Gastroesophageal sphincter (tissue), 3 donors: ENCODE measurements around the gene GRK4.

Experiments used
- CTCF ChIP-seq, 4 experiments: fragments of 200-600 bp in 2 of 4; fragments of 450-650 bp in 2 of 4; sonication (generic) in 1 of 4; IDR thresholded peaks; one replicate each; pipeline ENCODE4 v1.5.1; 2017 to 2019; ENCODE audit warnings: antibody characterized with exemption in 4 of 4, mild to moderate bottlenecking in 2 of 4, moderate library complexity in 2 of 4
- POLR2A ChIP-seq, 2 donors: fragments of 450-650 bp; IDR thresholded peaks; one replicate each; pipeline ENCODE4 v1.6.1; 2017; ENCODE audit warnings: antibody characterized with exemption in 2 of 2, mild to moderate bottlenecking in 2 of 2, moderate library complexity in 1 of 2
- POLR2AphosphoS5 ChIP-seq: sonication (generic); formaldehyde crosslinking; IDR thresholded peaks from one replicate; pipeline ENCODE4 v1.6.1; 2017; ENCODE audit warnings: antibody characterized with exemption

GRCh38 chr4:3021127-3021526 is 57.8 kb downstream of the GRK4 start:
- no peak for TF ChIP-seq CTCF (IDR thresholded peaks at IDR 0.05)
- TF ChIP-seq POLR2A (IDR thresholded peaks at IDR 0.05) = no peak
- TF ChIP-seq POLR2AphosphoS5 = no peak
